ENCODE measurements around the gene CHCHD1.
A peak's percentile ranks its signal among the peaks of the same experiment; 100 is the strongest.
"Not testable (repeated sequence)": the region's sequence is repeated elsewhere in the genome, so short reads cannot be mapped to it uniquely, and the experiment has no call there.

CHCHD1 gene

DNA sequence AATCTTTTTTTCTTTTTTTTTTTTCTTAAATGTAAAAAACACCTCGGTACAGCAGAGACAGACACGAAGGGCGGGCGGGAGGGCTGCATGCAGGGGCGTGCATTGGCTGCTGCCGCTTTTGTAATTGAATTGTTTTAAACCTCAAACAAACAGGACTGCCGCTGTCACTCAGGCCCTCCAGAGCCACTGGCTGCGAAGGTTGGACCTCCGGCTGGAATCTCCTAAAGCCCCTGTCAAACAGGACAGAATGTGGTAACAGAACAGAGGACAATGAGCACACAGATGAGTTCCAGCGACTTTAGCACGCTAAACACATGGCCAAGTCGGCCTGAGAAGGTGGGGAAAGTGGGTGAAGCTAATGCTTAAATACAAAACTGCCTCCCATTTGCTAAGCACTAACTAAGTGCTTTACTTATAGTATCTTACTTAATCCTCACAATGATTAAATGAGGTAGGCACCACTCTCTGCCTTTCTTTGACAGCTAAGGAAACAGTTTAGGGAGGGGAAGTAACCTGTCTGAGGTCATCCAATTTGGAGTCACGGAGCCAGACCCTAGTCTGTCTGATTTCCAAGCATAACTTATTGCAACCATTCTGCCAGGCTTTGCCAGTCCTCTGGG lies 32.5 kb downstream of the CHCHD1 start:
- no peak for DNase-seq

DNA sequence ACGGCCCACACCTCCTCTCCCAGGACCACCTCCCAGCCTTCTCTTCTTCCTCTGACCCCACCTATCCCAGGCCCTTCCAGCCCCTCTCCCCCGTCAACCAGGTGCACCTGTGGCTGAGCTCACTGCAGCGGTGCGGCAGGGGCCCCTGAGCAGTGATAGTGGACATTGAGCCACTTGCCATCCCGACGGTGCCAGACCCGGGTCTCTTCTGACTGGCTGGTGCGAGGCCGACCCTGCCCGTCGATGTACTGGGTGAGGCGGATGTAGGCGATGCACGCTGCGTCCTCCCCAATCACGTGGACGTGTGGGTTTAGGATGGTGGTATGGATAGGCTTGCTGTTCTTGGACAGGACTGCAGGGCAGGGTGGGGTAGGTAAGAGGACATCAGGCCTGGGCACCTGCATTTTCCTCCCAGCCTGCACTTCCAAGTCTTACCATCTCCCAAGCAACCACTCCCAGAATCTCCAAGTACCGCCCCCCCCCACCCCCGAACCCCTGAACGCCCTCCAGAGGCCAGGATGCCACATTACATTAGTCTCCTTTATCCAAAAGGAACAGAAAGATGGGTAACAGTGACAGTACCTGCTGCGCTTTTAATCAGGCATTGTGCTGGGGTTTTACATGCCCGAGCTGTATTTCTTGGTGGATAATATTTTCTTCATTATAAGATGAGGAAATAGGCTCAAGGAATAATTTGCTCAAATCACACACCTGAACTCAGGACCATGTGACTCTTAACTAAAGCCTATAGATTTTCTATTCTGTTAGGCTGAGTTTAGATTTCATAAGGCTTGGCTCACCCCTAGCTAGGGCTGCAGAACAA lies 33.3 kb downstream of the CHCHD1 start:
- DNase-seq: peak in 1 of 2 experiments; percentile 3

DNA sequence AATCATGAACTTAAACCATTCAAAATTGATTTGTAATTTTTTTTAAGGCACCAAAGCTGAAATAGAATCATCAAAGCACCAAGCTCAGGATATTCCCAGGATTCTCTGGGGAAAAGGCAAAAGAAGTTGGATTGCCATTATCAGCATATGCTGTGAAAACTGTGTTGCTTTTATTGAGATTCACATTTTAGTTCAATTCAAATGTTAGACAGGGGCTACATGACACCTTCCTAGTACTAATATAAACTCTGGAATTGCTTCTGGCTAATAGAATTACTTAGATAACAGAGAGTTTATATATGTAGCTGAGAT lies 33.8 kb downstream of the CHCHD1 start:
- no peak for DNase-seq

DNA sequence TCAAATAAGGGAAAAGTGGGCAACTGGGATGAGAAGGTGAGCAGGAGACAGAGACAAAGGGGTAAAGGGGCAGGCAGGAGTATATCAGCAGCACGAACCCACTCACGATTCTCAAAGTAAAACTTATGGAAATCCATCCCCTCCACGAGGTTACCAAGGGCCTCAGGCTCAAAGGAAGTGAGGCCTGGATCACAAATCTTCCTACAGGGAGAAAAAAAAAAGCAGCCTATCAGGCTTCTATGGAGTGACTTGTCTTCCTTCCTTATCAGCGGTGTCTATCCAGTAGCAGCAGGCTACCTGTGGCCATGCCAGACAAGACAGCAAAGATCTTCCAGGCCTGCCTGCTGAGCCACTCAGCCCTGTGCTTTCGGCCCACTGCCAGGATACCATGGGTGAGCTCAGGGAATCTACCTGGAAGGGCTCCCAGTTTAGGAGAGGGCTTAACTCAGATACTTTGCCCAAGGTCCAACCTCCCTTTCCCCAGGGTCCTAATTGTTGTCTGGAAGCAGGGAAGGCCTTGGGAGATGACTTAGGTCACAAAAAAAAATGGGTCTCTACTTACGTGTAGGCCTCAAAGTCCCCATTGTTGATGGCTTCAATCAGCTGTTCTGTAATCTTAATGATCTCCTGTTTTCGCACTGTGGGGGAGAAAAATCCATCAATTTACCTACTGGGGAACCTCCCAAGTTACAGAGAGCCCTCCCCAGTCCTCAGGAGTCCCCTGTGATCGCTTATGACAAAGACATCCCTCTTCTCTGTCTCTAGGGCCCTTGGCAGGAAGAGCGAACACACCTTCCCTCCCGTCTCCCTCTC lies 35.3 kb downstream of the CHCHD1 start:
- DNase-seq: no peak

DNA sequence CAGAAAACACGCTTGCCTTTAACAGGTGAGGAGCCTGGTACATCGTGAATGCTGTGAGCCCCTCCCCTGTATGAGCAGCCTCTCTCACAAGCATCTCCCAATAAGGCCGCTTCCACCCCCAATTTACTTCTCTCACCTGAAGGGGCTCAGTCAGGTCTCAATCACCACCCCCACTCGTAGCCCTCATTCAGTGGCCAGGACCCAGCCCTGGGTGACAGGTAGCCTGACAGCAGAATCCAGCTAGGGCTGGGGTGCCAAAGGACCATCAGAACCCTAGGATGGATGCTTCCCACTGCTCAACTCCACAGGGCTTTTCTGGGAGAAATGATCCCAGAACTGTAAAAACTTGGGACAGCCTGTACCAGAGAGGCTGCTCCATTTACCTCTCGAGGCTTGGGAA lies 36.0 kb downstream of the CHCHD1 start:
- DNase-seq: no peak

DNA sequence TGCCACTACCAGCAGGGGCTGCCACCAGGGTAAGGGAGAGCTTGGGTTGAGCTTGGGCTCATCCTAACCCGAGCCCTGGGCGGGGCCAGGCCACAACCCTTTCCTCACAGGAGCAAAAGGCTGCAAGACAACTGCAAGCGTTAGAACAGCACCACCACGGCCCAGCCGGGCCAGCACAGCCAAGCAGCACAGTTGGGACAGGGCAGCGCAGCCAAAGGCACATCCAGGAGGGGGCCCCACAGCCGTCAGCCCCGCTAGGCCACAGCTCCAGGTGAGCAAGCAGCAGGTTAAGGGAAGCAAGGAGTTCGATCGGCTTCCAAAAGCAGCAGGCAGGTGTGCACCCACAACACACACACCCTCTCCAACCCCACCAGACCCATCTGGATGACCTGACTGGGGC lies 36.6 kb downstream of the CHCHD1 start:
- DNase-seq: peak in 1 of 2 experiments; percentile 7

DNA sequence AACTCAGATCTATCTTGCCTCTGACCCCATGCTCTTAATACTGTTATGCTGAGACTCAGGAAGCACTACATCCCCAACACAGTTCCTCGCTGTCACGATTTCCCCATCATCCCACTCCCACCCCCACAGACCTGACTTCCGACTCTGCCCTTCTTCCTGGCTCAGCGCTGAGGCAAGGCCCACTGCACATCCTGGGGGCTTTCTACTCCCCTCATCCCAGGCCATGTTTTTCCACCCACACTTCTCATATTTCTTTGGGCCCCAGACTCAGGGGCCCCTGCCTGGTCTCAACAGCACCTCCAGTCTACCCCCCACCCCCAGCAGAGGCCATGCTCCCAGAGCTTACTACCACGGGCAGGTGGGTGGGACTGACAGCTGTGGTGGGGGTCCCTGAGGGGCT lies 37.2 kb downstream of the CHCHD1 start:
- DNase-seq: no peak

DNA sequence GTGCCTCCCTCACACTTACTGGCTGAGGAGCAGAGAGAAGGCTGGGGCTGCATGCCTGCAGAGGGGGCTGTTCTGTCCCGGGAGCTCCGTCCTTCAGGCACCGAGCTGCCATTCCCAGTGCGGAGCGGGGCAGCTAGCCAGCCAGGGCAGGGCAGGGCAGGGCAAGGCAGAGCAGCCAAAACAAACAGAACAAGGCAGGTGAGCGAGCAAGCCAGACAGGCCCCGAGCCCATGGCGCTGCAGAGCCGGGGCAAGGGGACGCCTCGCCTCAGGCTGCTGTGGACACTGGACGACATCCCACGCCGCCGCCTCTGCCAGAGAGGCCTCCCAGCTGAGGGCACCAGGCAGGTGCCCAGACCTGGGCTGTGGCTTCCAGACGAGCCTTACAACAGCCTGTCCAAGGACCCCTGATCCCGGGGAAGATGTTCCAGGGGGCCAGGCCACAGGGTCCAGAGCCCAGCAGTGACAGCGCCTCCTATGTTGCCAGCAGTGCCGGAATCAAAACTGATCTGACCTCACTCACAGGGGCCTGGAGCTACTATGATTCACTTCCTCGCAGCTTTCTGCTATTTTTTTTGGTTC lies 37.8 kb downstream of the CHCHD1 start:
- DNase-seq: no peak

DNA sequence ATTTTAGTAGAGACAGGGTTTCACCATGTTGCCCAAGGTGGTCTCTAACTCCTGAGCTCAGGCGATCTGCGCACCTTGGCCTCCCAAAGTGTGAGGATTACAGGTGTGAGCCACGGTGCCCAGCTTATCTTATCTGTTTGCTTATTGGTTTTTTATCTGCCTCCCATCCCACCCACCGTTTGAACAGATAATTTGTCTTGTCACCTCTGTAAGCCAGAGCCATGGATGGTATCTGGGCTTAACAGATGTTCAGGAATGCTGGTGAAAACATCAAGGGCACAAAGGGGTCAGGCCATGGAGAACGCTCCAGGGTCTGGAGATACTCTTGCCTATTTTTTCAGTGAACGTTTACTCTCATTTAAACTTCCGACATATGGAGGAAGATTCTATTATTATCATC lies 41.5 kb downstream of the CHCHD1 start:
- DNase-seq: no peak

DNA sequence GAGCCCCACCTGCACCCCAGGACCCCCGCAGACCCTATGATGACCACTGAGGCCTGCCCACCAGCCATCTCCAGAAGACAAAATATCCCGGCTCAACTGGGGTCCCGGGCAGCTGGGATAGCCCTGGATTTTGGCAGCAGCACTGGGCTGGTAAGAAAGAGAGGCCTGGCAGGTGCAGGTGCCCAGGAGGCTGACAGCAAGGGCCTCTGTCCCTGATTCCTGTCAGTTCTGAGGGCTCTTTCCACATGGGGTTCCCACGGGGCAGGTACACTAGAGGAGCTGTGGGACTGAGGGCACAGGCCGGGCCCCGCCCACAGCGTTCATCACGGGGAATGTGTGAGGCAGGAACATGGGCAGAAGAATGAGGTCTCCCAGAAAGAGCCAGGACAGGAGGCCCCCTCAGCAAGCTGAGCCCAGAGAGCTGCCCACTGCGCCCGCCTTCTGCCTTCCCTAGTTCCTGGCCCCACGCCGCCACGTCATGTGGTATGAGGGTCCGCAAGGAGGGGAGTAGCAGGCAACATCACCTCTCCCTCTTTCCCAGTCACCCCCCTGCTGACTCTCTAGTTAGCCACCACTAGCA lies 42.4 kb downstream of the CHCHD1 start:
- no peak for DNase-seq

DNA sequence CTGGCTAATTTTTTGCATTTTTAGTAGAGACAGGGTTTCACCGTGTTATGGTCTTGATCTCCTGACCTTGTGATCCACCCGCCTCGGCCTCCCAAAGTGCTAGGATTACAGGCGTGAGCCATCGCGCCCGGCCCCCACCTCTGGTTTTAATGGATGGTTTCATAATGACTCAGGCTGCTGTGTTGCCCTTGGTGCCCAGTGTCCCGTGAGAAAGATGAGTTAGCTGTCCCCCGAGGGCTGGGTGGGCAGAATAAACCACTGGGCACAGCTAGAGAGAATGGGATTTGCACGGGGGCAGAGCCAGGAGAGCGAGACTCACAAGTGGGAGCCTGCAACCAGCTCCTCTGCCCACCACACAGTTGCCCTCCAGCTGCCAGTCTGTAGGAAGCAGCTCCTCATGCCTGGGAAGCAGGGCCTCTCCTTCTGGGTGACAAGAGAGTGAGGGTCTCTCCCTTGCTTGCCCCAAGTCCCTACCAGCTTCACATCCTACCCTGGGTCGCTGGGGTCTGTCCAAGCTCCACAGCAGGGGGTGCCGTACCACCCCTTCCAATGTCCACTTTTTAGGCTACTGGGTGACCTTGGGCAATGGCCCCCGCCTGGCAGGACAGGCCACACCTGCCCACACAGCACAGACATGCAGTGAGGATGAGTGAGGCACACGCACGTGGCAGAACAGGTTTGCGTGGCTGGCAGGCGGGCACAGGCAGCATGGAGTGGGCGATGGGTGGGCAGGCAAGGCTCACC lies 45.7 kb downstream of the CHCHD1 start:
- no peak for DNase-seq

DNA sequence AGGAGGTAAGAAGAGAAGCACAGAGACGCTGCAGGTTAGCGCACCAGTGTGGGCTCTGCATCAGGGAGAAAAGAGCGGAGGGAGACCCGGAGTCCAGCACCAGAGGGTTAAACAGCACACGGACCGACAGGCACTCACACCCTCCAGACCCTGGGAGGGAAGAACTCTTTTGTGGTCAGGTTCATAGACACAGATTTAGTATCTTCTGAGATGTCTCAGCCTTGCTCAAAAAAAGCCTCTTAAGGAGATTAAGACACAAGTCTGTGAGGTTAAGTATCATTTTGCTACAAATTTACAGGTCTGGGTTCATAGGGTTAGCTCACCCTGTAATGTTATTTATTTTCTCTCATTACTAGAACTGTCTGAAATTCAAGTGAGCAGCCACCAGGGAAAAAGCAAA lies 46.3 kb downstream of the CHCHD1 start:
- no peak for DNase-seq

DNA sequence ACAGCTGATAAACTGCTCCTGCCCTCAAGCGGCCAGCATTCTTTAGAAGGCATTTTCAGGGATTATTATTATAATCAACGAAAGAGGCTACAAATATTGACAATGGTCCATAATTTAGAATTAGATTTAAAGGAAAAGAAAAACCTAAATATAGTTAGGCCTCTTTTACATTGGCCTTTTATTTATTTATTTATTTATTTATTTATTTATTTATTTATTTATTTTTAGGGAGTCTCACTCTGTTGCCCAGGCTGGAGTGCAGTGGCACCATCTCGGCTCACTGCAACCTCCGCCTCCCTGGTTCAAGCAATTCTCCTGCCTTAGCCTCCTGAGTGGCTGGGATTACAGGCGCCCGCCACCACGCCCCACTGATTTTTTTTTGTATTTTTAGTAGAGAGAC lies 47.2 kb downstream of the CHCHD1 start:
- DNase-seq: not testable (repeated sequence)
